Ovary (tissue), 3 donors: ENCODE results near the gene LCE3B.

Experiments used
- CTCF ChIP-seq, 3 donors: fragments of 450-650 bp in 2 of 3; fragments of 200-600 bp in 1 of 3; IDR thresholded peaks; one replicate each; pipeline versions ENCODE4 v1.5.1 to v1.8.0; 2016 to 2022; ENCODE audit warnings: antibody characterized with exemption in 3 of 3, mild to moderate bottlenecking in 1 of 3
- EP300 ChIP-seq: sonication (generic); formaldehyde crosslinking; IDR thresholded peaks from one replicate; pipeline ENCODE4 v1.6.1; 2017; ENCODE audit warnings: antibody characterized with exemption
- donor health status: DM: no; HTN: no; CAD: no.

- no peak for TF ChIP-seq CTCF (IDR thresholded peaks at IDR 0.05)
- TF ChIP-seq EP300 = no peak
Observed at GRCh38 chr1:152630596-152630995, 17.0 kb downstream of the LCE3B start.
